ENCODE data around the gene TRDN.

TRDN gene

GRCh38 chr6:123550052-123550617, 86.6 kb downstream of the TRDN start:
- DNase-seq (ENCODE audit: low read depth), result no peak
- TF ChIP-seq CTCF (IDR thresholded peaks at IDR 0.05; ENCODE audit: insufficient read depth, low read depth, low read length, missing control alignments), result no peak
- no peak overlapping the region for H3K4me3 ChIP-seq (ENCODE audit: low read length)

- no peak for TF ChIP-seq CTCF (IDR thresholded peaks at IDR 0.05; ENCODE audit: insufficient read depth, low read depth, low read length, missing control alignments)
- no peak overlapping the region for H3K4me3 ChIP-seq (ENCODE audit: low read length)
- DNase-seq (ENCODE audit: low read depth), result no peak
These were observed 87.3 kb downstream of the TRDN start for GRCh38 chr6:123549476-123549875.

- no peak for TF ChIP-seq CTCF (IDR thresholded peaks at IDR 0.05; ENCODE audit: insufficient read depth, low read depth, low read length, missing control alignments)
- DNase-seq (ENCODE audit: low read depth), result no peak
- H3K4me3 ChIP-seq (ENCODE audit: low read length), result no peak overlapping the region
These were observed 89.4 kb downstream of the TRDN start for GRCh38 chr6:123547216-123547978.

GRCh38 chr6:123546537-123546936, 90.2 kb downstream of the TRDN start:
- DNase-seq (ENCODE audit: low read depth), result no peak
- TF ChIP-seq CTCF (IDR thresholded peaks at IDR 0.05; ENCODE audit: insufficient read depth, low read depth, low read length, missing control alignments), result no peak
- no peak overlapping the region for H3K4me3 ChIP-seq (ENCODE audit: low read length)

GRCh38 chr6:123541462-123541861, 95.3 kb downstream of the TRDN start:
- TF ChIP-seq CTCF (IDR thresholded peaks at IDR 0.05; ENCODE audit: insufficient read depth, low read depth, low read length, missing control alignments), result no peak
- no peak overlapping the region for H3K4me3 ChIP-seq (ENCODE audit: low read length)
- DNase-seq (ENCODE audit: low read depth), result no peak

GRCh38 chr6:123533862-123534648, 102.7 kb downstream of the TRDN start:
- no peak for TF ChIP-seq CTCF (IDR thresholded peaks at IDR 0.05; ENCODE audit: insufficient read depth, low read depth, low read length, missing control alignments)
- DNase-seq (ENCODE audit: low read depth), result no peak
- no peak overlapping the region for H3K4me3 ChIP-seq (ENCODE audit: low read length)
